ENCODE data around the gene SUDS3. TPM values are rescaled to one million over a fixed set of nuclear protein-coding genes. Genes with fewer than 3 reads are reported as not detected.

The SUDS3 gene
- total RNA-seq, 1 donor from 2014 or later = 26.2 TPM

DNA sequence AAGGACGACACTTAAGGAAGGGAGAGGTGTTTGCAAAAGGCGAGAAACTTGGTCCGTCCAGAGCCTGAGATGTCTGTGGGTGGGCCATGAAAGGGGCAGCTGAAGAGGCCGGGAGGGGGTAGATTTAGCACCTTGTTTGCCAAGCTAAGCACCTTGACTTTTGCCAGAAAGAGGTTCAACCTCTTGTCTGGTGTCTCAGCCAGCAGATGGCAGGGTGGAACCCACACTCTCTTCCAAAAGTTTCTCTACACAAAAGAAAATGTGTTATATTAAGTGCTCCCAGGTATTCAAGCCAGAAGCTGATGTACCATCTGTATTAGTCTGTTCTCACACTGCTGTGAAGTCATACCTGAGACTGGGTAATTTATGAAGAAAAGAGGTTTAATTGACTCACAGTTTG, 69.9 kb downstream of the SUDS3 start:
- no peak for DNase-seq (ENCODE audit: low read depth in 2 of 2)

DNA sequence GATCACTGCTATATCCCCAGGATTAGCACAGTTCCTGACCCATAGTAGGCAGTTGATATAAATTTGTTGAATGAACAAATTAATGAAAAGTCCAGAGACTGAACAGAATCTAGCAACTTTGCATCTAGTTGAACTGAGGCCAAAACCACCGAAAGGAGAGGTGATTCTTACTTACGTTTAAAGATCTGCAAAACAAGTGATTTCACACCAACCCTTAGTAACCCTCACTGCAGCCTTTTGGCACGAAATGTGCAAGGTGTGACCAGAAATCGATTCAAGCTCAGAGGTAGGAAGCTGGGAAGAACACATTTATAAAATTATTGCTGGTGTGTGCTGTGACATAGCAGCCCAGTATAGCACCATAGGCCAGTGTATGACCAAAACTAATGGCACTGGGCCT, 70.8 kb downstream of the SUDS3 start:
- no peak for DNase-seq (ENCODE audit: low read depth in 2 of 2)

DNA sequence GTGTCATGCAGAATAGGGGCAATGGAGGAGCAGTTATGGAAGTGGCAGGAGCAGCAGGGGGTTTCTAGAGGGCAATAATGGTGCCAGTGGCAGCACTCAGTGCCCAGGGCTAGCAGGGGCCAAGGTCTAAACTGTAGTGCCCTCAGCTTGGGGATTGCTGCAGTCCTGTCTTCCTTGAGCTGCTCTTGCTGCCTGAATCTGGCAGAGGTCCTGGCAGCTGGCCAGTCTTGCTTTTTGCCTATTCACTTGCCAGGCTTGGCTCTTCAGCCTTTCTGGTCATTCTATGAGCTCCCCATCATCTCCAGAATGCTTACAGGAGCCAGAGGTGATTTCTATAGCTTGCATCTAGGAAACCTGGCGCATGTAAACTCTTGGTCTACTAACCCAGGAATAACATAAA, 72.0 kb downstream of the SUDS3 start:
- DNase-seq (ENCODE audit: low read depth in 2 of 2) = no peak

DNA sequence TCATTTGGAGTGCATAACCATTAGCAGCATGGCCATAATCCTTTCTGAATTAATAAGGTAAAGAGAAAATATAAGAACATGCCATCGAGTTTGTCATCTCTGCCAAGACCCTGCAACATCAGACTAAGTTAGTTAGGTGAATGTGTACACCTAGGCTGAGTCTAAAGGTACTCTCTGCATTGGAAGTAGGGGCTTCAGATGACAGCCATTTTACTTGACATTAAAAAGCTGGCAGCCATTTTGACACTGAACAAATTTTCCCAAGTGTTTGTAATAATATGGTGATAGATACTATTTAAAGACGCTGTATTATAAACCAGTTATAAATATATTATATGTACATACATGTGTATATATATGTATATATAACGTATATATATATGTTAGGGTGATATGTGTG, 79.0 kb downstream of the SUDS3 start:
- no peak for DNase-seq (ENCODE audit: low read depth in 2 of 2)

- DNase-seq (ENCODE audit: low read depth in 2 of 2) = no peak
Measured at GRCh38 chr12:118456741-118457140, 80.4 kb downstream of the SUDS3 start.

DNA sequence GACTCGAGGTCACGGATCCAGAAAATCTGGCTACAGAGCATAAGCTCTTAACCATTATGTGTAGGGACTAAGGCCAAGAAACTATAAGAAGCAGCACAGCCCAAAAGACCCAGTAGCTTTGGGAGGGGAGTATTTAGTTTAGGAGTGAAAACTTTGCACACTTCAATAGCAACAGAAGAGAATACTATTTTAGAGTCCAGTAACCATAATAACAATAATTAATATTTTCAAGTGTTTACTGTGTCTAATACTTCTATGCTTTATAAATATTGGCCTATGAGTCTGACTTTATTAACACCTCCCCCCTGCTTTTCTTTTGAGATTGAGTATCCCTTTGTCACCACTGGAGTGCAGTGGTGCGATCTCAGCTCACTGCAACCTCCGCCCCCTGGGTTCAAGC, 82.8 kb downstream of the SUDS3 start:
- no peak for DNase-seq (ENCODE audit: low read depth in 2 of 2)

DNA sequence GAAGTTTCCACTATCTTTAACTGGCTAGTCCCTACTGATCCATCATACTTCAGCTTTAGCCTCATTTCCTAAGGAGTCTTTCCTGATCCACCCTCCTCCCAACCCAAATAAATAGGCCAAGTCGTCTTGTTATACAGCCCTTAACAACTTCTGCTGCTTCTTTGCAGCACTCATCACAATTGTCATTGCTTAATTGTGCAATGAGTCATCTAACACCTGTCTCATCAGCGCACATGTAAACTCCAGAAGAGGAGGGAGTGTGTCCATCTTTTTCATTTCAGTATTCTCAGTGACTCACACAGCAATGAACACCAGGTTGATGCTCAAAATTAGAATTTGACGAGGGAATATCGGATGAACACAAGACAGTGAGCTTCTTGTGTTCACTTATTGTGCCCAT, 87.3 kb downstream of the SUDS3 start:
- DNase-seq (ENCODE audit: low read depth in 2 of 2) = no peak

GRCh38 chr12:118465706-118466105, 89.4 kb downstream of the SUDS3 start:
- DNase-seq (ENCODE audit: low read depth in 2 of 2) = no peak

Other genes with a start within 250 kb of the SUDS3 start
- 146 and 161 TPM in 2 replicates for gene PEBP1, start 240.4 kb upstream of the SUDS3 start, total RNA-seq
- 13.5 and 13.7 TPM in 2 replicates for gene TAOK3, start 3.6 kb upstream of the SUDS3 start, total RNA-seq